Cardiac septum (tissue), 1 donor: Measurements from ENCODE around the gene LTV1. TPM values are rescaled to one million over a fixed set of nuclear protein-coding genes. Genes with fewer than 3 reads are reported as not detected.
"Not testable (repeated sequence)": the region's sequence is repeated elsewhere in the genome, so short reads cannot be mapped to it uniquely, and the experiment has no call there.

Source experiments
- DNase-seq: peaks from one replicate; pipeline ENCODE4 v3.0.0-alpha.2; 2020; ENCODE audit warnings: low spot score
- intact Hi-C: fragments of 100-400 bp; cut with DNase I; formaldehyde crosslinking; loops from one replicate; pipeline ENCODE4 v1.14.0; 2022
- long read RNA-seq: library from polyadenylated mRNA; unstranded; transcript quantifications from one replicate; pipeline ENCODE4 v2.0.0, GENCODE V29; 2021
- total RNA-seq: library from RNA; stranded (reverse); fragmentation: NEBNext Ultra II Directional; extraction: Animal tissue kit (Norgen Biotek cat#: 25700); gene quantifications from one replicate; pipeline ENCODE4 v1.2.1, GENCODE V29; 2021
- donor health status: DM: no; HTN: no; CAD: no.

Gene LTV1, protein sequence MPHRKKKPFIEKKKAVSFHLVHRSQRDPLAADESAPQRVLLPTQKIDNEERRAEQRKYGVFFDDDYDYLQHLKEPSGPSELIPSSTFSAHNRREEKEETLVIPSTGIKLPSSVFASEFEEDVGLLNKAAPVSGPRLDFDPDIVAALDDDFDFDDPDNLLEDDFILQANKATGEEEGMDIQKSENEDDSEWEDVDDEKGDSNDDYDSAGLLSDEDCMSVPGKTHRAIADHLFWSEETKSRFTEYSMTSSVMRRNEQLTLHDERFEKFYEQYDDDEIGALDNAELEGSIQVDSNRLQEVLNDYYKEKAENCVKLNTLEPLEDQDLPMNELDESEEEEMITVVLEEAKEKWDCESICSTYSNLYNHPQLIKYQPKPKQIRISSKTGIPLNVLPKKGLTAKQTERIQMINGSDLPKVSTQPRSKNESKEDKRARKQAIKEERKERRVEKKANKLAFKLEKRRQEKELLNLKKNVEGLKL
- total RNA-seq = 14.6 TPM
- long read RNA-seq, transcript LTV1-201 (11 exons, 1,847 nt) = major isoform, 37 of 42 reads
- long read RNA-seq, partial matches to known transcripts = 2 of 42 reads
- long read RNA-seq, other reads (novel, unspliced or antisense) = 3 of 42 reads

DNA sequence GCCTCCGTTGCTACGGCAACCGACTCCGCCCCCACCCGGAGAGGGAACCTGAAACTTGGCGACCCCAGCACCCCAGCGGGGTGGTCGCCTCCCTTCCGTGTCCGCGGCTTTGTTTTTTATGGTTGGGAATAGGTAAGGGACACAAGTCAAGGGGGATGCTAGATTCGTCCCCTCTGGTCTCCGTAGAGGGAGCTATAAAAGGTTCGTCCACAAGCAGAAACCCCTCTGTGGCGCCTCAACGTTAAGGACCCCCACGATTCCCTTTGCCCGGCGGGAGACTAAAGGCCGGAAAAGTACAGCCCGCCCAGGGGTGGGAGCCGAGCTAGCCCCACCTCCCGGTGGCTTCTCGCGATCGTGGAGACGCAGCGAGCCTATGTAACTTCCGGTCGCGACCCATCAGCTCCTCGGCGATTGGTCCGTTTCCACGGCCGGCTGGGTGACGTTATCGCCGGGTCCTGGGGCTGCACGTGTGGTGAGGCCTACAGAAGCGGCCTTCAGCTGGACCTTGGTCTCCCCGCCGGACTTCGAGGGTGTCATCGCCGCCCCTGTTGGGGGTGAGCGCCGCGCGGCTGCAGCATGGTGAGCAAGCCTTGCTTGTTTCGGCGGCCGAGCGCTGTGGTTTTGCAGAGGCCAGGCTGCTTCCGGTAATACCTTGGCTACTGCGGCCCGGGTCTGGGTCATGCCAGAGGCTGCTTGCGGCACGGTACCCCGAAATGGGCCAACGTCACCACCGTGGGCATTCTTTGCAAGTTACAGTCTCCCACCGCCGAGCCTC, at the start of gene LTV1:
Gene LTV1, plus strand, starts transcription at position 437 of the 775 bp plus-strand sequence. Its CDS starts 140 bp downstream, at position 577.
- intact Hi-C loops = loop anchor here (5.0 to 10.0 kb wide), 3 partner anchors 101 to 248 kb away; no protein-coding TSS in a partner anchor
- peak; percentile 98 for DNase-seq

DNA sequence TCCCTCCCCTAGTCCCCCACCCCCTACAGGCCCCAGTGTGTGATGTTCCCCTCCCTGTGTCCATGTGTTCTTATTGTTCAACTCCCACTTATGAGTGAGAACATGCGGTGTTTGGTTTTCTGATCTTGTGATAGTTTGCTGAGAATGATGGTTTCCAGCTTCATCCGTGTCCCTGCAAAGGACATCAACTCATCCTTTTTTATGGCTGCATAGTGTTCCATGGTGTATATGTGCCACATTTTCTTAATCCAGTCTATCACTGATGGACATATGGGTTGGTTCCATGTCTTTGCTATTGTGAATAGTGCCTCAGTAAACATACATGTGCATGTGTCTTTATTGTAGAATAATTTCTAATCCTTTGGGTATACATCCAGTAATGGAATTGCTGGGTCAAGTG, 46.6 kb upstream of the LTV1 start:
- intact Hi-C loops, DNase-seq: not testable (repeated sequence)

DNA sequence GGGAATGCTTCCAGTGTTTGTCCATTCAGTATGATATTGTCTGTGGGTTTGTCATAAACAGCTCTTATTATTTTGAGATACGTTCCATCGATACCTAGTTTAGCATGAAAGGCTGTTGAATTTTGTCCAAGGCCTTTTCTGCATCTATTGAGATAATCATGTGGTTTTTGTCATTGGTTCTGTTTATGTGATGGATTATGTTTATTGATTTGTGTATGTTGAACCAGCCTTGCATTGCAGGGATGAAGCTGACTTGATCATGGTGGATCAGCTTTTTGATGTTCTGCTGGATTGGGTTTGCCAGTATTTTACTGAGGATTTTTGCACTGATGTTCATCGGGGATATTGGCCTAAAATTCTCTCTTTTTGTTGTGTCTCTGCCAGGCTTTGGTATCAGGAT, 44.7 kb upstream of the LTV1 start:
- intact Hi-C loops, DNase-seq: not testable (repeated sequence)

DNA sequence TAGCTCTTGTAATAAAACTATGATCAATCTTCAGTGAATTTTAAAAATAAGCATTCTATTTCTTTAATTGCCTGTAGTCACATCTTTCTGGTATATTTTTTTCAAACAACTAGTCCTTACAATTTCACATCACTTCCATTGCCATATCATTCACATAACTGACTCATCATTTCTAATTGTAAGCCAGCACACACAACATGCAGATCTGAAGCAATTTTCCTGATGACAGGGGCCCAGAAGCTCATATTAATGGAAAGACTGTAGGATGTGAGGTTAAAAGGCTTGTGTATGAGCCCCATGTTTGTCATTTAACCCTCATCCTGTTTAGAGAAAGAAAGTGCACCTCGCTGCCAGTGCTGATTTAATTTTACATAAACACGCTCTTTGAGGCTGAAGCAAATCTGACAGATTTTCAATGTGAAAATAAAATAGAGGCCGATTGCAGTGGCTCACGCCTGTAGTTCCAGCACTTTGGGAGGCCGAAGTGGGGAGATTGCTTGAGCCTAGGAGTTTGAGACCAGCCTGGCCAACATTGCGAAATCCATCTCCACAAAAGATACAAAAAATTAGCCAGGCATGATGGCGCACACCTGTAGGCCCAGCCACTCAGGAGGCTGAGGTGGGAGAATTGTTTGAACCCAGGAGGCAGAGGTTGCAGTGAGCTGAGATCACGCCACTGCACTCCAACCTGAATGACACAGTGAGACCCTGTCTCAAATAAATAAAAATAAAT, 40.1 kb upstream of the LTV1 start:
- no peak for DNase-seq
- intact Hi-C loops = no loop called here

DNA sequence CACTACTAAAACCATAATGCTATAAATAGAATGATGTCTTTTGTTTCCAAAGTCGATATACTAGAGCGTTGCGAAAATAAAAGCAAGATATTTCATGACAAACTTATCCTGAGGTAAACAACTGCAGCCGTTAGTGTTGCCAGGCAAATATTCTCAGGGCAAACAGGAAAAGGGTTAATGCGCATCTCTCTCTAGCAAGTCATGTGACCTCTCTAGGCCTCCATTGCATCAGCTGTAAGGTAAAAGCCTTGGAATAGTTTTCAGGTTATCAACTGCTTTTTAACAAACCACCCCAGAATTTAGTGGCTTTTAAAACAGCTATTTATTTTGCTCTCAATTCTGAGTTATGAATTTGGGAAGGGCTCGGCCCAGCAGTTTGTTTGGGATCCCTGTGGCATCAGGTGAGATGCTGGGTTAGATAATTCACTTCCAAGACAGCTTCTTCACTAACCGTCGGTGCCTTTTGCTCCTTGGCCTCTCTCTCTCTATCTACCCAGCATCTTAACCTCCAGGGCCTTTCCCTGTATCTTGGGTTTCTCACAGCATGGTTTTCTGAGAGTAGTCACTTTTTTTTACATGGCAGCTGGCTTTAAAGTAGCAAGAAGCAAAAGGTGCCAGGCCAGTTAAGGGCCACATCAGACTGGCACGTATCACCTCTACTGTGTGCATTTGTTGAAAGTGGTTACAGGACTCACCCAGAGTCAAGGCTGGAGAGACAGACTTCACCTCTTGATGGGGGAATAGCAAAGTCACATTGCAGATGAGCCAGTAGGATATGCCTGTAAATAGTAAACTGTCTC, 39.2 kb upstream of the LTV1 start:
- intact Hi-C loops = no loop called here
- no peak for DNase-seq

DNA sequence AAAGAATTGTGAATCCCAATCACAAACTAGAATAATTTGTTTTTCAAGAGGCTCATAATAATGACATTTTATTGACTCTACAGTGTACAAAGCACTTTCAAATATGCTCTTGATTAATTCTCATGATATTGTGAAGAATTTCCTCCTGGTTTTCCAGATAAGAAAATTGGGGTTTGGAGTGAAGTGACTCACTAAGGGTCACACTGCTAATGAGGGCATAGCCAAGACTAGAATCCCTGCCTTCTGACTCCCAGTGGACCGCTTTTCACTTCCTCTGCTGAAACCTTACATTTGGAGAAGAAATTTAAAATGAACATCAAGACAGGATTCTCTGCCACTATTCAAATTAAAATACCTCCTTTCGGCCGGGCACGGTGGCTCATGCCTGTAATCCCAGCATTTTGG, 38.3 kb upstream of the LTV1 start:
- intact Hi-C loops = no loop called here
- DNase-seq = no peak

DNA sequence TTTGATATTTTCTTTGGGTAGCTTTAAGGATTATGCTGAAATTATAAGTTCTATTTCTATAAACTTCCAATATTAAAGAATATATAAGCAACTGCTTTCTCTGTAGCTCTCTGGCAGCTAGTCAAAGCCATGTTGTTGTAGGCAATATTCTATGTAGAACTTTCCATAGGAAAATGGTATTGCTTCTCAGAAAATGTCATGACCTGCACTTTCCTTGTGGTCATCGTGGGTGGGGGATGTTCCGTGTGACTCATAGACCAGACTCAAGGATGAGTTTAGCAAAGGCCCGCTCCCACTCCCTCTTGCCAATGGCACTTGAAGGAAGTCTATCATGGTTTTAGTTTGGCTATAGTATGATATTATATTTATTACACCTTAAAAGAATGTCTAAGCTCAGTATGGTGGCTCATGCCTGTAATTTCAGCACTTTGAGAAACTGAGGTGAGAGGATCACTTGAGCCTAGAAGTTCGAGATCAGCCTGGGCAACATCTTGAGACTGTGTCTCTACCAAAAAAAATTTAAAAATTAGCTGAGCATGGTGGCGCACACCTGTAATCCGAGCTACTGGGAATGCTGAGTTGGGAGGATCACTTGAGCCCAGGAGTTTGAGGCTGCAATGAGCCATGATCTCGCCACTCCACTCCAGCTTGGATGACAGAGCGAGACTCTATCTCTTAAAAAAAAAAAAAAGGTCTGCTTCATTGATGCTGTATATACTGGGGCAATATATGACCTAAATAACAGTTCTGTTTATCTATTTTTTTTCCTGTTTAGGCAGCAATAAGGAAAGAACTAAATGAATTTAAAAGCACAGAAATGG, 36.6 kb upstream of the LTV1 start:
- DNase-seq = no peak
- intact Hi-C loops = no loop called here

DNA sequence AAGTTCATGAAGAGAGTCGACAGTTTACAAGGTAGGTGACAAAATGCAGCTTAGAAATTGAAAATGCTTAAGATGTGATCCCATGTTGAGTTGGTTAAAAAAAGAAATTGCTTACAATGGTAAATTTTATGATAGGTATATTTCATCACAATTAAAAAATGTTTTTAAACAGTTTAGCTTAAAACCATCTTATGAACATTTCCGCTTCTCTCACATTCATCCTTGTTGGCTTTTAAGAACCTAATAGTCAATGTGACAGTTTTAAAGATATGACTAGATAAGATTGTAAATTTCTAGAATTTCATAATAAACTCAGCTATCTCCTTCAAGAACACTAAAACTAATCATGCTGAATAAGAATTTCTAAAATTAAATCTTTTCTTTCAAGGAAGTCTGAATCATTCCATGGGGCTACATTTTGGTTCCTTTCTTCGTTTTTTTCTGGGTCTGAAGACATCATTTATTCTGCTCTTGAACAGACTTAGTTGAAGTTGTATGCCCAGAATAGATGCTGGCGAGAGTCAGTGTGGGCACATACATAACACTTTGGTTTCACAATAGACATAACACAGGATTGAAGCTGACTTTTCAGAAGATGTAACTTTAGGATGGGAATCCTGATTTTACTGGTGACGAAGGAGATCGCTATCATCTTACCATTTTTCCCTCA, 35.9 kb upstream of the LTV1 start:
- no peak for DNase-seq
- intact Hi-C loops = no loop called here

DNA sequence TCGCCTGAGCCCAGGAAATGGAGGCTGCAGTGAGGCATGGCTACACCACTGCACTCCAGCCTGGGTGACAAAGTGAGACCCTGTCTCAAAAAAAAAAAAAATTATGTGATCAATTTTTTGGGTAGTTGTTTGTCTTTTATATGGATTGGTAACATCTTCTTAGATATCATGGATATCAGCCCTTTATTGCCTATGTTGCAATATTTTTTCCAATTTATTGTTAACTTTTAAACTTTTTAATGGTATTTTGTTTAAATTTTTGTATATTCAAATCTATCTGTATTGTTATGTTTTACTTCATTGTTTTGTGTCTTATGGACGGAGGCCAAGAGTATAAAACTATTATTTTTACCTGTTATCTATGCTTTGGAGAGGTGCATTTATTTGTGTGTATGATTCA, 32.4 kb upstream of the LTV1 start:
- DNase-seq = no peak
- intact Hi-C loops = no loop called here

DNA sequence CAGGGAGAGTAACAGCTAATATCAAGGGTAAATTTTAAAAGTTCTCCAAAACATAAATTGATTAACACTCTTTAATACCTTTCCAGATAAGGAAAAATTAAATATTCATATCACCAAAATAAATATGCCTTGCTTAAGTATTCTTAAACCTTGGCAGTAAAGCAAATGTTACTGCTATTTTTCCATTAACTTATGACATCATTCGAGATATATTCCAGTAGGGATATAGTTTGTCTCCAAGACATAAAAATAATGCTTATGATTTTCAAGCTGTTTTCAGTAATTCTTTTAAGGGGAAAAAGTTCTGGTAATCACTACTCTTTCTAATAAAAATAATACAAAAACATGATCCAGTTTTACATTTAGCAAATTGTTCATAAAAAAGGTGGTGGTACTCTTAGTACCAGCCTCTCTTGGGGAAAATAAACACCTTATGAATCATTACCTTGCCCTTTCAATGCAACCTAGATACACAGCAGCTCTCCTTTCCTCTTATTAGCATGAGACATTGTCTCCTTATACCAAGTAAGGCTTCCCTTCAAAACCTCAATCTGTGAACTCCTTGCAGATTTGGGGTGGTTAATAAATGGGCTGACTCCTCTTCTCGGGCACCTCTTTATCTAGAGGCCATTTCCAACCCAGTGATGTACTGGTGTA, 31.5 kb upstream of the LTV1 start:
- intact Hi-C loops = no loop called here
- DNase-seq = no peak

- intact Hi-C loops = no loop called here
These were observed 25.5 kb upstream of the LTV1 start for GRCh38 chr6:143817621-143818020.

GRCh38 chr6:143821359-143821758, 21.8 kb upstream of the LTV1 start:
- DNase-seq = no peak
- intact Hi-C loops = no loop called here

More at GRCh38 chr6:143817621-143818020, 25.5 kb upstream of the LTV1 start:
- no peak for DNase-seq

DNA sequence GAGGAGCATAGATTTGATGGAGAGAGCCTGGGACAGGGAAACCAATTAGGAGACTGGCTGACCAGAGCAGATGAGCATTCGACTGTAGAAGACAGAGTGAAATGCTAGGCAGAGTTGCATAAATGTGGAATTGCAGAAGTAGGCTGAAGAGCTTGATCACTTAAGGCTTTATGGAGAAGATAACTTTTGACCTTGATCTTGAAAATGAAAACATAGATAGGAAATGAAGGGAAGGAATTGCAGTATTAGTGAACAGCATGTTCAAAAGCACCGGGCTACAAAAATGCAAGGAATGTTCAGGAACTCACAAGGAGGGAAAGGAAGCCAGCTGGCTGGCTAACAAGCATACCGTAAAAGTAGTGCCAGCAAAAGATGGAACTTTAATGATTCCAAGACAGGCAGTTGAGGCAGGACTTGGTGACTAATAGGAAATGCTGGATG, 20.5 kb upstream of the LTV1 start:
- intact Hi-C loops = no loop called here
- no peak for DNase-seq

GRCh38 chr6:143823548-143823947, 19.6 kb upstream of the LTV1 start:
- intact Hi-C loops = no loop called here
- DNase-seq = no peak

- intact Hi-C loops = no loop called here
- DNase-seq = no peak
These were observed 14.6 kb upstream of the LTV1 start for GRCh38 chr6:143828572-143828971.

DNA sequence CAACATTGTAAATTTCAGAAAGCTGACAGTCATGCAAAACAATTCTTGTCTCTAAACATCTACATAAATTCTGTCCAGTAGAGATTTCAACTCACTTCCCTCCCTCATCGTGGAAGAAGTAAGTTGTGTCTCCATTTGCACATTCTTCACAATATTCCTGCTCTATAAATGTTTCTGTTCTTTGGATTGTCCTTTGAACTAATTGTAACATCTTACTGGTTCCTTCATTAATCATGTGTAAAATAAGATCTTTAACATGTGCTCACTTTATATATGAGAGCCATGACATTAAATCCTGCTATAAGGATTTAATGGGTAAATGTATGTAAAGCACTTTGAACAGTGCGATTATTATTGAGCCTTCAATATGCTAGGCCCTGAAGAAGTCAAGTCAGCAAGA, 7.0 kb upstream of the LTV1 start:
- intact Hi-C loops = no loop called here
- no peak for DNase-seq

- intact Hi-C loops = no loop called here
- DNase-seq = no peak
These were observed 4.7 kb upstream of the LTV1 start for GRCh38 chr6:143838395-143838794.
